ENCODE measurements around the gene COL21A1. TPM values are rescaled to one million over a fixed set of nuclear protein-coding genes. Genes with fewer than 3 reads are reported as not detected.

COL21A1 gene
- total and polyA plus RNA-seq, 2 of the 4 experiments (the other 2 are of a cell fraction) = 0.05 TPM; not detected in 1

DNA sequence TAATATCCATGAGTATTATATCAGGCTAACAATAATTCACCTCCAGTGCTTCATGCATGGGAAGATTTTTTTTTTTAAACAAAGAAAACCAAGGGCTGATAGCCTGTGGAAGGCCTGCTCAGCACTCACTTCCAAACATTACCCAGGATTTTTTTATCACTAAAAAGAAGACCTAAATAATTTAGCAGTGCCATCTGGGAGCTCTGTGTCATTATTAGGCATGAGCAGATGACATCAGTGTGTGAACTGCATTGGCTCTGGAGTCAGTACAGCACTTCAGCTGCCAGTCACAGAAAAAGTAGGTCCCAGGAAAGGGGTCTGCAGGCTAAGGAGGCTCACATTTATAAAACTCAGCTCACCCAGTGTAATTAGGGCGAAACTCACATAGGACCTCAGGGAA is 94.8 kb downstream of the COL21A1 start:
- Histone ChIP-seq H3K9me1 (ENCODE audit: insufficient read depth, low read length) (no peaks in the 10 kb centered on the region), H3K18ac (ENCODE audit: low read depth, low read length) (no peak overlapping the region), H3K56ac (ENCODE audit: extremely low read depth, insufficient read depth, low read length) (no peak overlapping the region), H3K27ac (ENCODE audit: insufficient read depth, low read length) (no peak overlapping the region), H2AK9ac (replicated peaks; ENCODE audit: low read depth, low read length, poor library complexity) (no peak overlapping the region), H2AK5ac (ENCODE audit: low read depth, low read length) (no peak overlapping the region), H3K4me2 (ENCODE audit: low read depth, low read length) (no peak overlapping the region), H3K23ac (ENCODE audit: low read depth, low read length) (no peak overlapping the region), H3K9me3 (ENCODE audit: control insufficient read depth, insufficient read depth, low read length) (no peaks in the 10 kb centered on the region), H3K27me3 (ENCODE audit: control insufficient read depth, insufficient read depth, low read length) (no peaks in the 10 kb centered on the region), H3K4ac (ENCODE audit: low read depth, low read length) (no peak overlapping the region), H2BK120ac (ENCODE audit: low read depth, low read length) (no peak overlapping the region), H4K91ac (ENCODE audit: insufficient read depth, low read depth, low read length) (no peak overlapping the region), H3K4me3 (ENCODE audit: insufficient read depth, low read depth, low read length) (no peak overlapping the region), H4K20me1 (ENCODE audit: insufficient read depth, low read length) (no peaks in the 10 kb centered on the region), H3K79me1 (ENCODE audit: low read depth in 1 of 2, low read length in 2 of 2) (no peaks in the 10 kb centered on the region), H3K14ac (replicated peaks; ENCODE audit: low read depth, low read length) (no peak overlapping the region), H2BK5ac (ENCODE audit: low read depth, low read length, poor library complexity, severe bottlenecking) (no peak overlapping the region), H4K5ac (ENCODE audit: low read depth, low read length) (no peak overlapping the region), H2BK20ac (ENCODE audit: low read depth, low read length) (no peak overlapping the region), H2BK15ac (ENCODE audit: low read depth, low read length) (no peak overlapping the region), H4K8ac (ENCODE audit: low read depth in 2 of 2, low read length in 2 of 2) (no peak overlapping the region), H3K36me3 (ENCODE audit: control insufficient read depth, insufficient read depth, low read length) (no peaks in the 10 kb centered on the region), H3K4me1 (ENCODE audit: control insufficient read depth, insufficient read depth, low read length) (no peaks in the 10 kb centered on the region; the same call in 1 of the 2 replicates), H2AFZ (replicated peaks; ENCODE audit: low read length, poor library complexity) (no peak overlapping the region), H3K9ac (ENCODE audit: low read depth, low read length) (no peak overlapping the region)
- no peak for TF ChIP-seq BHLHE40 (IDR thresholded peaks at IDR 0.05; ENCODE audit: low read depth, low read length)
- TF ChIP-seq NFE2L2 (IDR thresholded peaks at IDR 0.05; ENCODE audit: low read depth, low read length) = no peak
- TF ChIP-seq, protein P1, sequence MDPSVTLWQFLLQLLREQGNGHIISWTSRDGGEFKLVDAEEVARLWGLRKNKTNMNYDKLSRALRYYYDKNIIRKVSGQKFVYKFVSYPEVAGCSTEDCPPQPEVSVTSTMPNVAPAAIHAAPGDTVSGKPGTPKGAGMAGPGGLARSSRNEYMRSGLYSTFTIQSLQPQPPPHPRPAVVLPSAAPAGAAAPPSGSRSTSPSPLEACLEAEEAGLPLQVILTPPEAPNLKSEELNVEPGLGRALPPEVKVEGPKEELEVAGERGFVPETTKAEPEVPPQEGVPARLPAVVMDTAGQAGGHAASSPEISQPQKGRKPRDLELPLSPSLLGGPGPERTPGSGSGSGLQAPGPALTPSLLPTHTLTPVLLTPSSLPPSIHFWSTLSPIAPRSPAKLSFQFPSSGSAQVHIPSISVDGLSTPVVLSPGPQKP (IDR thresholded peaks at IDR 0.05; ENCODE audit: borderline replicate concordance, low read depth, low read length) = no peak
- TF ChIP-seq POLR2A (IDR thresholded peaks at IDR 0.05; ENCODE audit: low read depth, low read length) = no peak
- TF ChIP-seq MAZ (IDR thresholded peaks at IDR 0.05; ENCODE audit: borderline replicate concordance, low read depth, low read length) = no peak
- no peak for TF ChIP-seq FOS (IDR thresholded peaks at IDR 0.05; ENCODE audit: low read depth, low read length)
- no peak for TF ChIP-seq CHD1 (IDR thresholded peaks at IDR 0.05; ENCODE audit: low read depth, low read length)
- TF ChIP-seq SMC3 (IDR thresholded peaks at IDR 0.05; ENCODE audit: low read depth, low read length) = no peak
- TF ChIP-seq, protein P2, sequence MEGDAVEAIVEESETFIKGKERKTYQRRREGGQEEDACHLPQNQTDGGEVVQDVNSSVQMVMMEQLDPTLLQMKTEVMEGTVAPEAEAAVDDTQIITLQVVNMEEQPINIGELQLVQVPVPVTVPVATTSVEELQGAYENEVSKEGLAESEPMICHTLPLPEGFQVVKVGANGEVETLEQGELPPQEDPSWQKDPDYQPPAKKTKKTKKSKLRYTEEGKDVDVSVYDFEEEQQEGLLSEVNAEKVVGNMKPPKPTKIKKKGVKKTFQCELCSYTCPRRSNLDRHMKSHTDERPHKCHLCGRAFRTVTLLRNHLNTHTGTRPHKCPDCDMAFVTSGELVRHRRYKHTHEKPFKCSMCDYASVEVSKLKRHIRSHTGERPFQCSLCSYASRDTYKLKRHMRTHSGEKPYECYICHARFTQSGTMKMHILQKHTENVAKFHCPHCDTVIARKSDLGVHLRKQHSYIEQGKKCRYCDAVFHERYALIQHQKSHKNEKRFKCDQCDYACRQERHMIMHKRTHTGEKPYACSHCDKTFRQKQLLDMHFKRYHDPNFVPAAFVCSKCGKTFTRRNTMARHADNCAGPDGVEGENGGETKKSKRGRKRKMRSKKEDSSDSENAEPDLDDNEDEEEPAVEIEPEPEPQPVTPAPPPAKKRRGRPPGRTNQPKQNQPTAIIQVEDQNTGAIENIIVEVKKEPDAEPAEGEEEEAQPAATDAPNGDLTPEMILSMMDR (conservative IDR thresholded peaks at IDR 0.05; ENCODE audit: low read depth, low read length) = no peak
- TF ChIP-seq CEBPB (IDR thresholded peaks at IDR 0.05; ENCODE audit: low read depth, low read length) = no peak
- no peak for TF ChIP-seq MAFK (IDR thresholded peaks at IDR 0.05; ENCODE audit: low read depth, low read length)
- TF ChIP-seq RAD21 (IDR thresholded peaks at IDR 0.05; ENCODE audit: low read length) = no peak
- TF ChIP-seq, protein P3, sequence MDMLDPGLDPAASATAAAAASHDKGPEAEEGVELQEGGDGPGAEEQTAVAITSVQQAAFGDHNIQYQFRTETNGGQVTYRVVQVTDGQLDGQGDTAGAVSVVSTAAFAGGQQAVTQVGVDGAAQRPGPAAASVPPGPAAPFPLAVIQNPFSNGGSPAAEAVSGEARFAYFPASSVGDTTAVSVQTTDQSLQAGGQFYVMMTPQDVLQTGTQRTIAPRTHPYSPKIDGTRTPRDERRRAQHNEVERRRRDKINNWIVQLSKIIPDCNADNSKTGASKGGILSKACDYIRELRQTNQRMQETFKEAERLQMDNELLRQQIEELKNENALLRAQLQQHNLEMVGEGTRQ (IDR thresholded peaks at IDR 0.05; ENCODE audit: low read depth, low read length) = no peak
- TF ChIP-seq MXI1 (IDR thresholded peaks at IDR 0.05; ENCODE audit: borderline replicate concordance, low read depth, low read length) = no peak
- dilution Hi-C loops (cut with HindIII; ENCODE audit: low sequenced_read_pairs, unreplicated experiment) = no loop called here
- in situ Hi-C loops (cut with MboI; ENCODE audit: low sequenced_read_pairs) = no loop called here
- CTCF ChIA-PET = no interaction called here
- intact Hi-C loops (cut with micrococcal nuclease) = no loop called here
- no TSS peak for BruUV-seq (replicated peaks)
- no CpG with 5 or more reads among the region's 1 CpG for WGBS, 2 experiments (ENCODE audit: extremely low coverage in 2 of 2, insufficient read length in 1 of 2)
- DNase-seq (no peak), ATAC-seq (ENCODE audit: low read depth) (no peak)
- POLR2A ChIA-PET (ENCODE audit: unreplicated experiment) = no interaction called here

Data from IMR-90 (cell line).